ENCODE data around the gene NPHP4.
"Not testable (repeated sequence)": the region's sequence is repeated elsewhere in the genome, so short reads cannot be mapped to it uniquely, and the experiment has no call there.

Gene NPHP4

GRCh38 chr1:5927506-5928370, 64.5 kb downstream of the NPHP4 start:
- in situ Hi-C loops (cut with MboI; ENCODE audit: low sequenced_read_pairs, unreplicated experiment): no loop called here
- TF ChIP-seq CTCF (IDR thresholded peaks at IDR 0.05; ENCODE audit: borderline replicate concordance, control extremely low read depth, extremely low read depth, insufficient read depth, missing control alignments): no peak
- DNase-seq (ENCODE audit: low spot score): no peak

GRCh38 chr1:5926686-5927435, 65.4 kb downstream of the NPHP4 start:
- in situ Hi-C loops (cut with MboI; ENCODE audit: low sequenced_read_pairs, unreplicated experiment): no loop called here
- TF ChIP-seq CTCF (IDR thresholded peaks at IDR 0.05; ENCODE audit: borderline replicate concordance, control extremely low read depth, extremely low read depth, insufficient read depth, missing control alignments): no peak
- no peak for DNase-seq (ENCODE audit: low spot score)

- DNase-seq (ENCODE audit: low spot score): not testable (repeated sequence)
- in situ Hi-C loops (cut with MboI; ENCODE audit: low sequenced_read_pairs, unreplicated experiment): loop anchor here (25.0 kb wide), 1 partner anchor 411 kb away; no protein-coding TSS in a partner anchor
Measured at GRCh38 chr1:5922700-5923330, 69.4 kb downstream of the NPHP4 start.

GRCh38 chr1:5921671-5922070, 70.6 kb downstream of the NPHP4 start:
- no peak for TF ChIP-seq CTCF (IDR thresholded peaks at IDR 0.05; ENCODE audit: borderline replicate concordance, control extremely low read depth, extremely low read depth, insufficient read depth, missing control alignments)
- DNase-seq (ENCODE audit: low spot score): no peak
- in situ Hi-C loops (cut with MboI; ENCODE audit: low sequenced_read_pairs, unreplicated experiment): loop anchor here (25.0 kb wide), 1 partner anchor 409 kb away; no protein-coding TSS in a partner anchor

- DNase-seq (ENCODE audit: low spot score): no peak
- TF ChIP-seq CTCF (IDR thresholded peaks at IDR 0.05; ENCODE audit: borderline replicate concordance, control extremely low read depth, extremely low read depth, insufficient read depth, missing control alignments): no peak
- in situ Hi-C loops (cut with MboI; ENCODE audit: low sequenced_read_pairs, unreplicated experiment): loop anchor here (25.0 kb wide), 1 partner anchor 409 kb away; no protein-coding TSS in a partner anchor
Measured at GRCh38 chr1:5921129-5921528, 71.1 kb downstream of the NPHP4 start.

GRCh38 chr1:5920201-5920600, 72.0 kb downstream of the NPHP4 start:
- no peak for DNase-seq (ENCODE audit: low spot score)
- in situ Hi-C loops (cut with MboI; ENCODE audit: low sequenced_read_pairs, unreplicated experiment): loop anchor here (25.0 kb wide), 1 partner anchor 408 kb away; no protein-coding TSS in a partner anchor
- TF ChIP-seq CTCF (IDR thresholded peaks at IDR 0.05; ENCODE audit: borderline replicate concordance, control extremely low read depth, extremely low read depth, insufficient read depth, missing control alignments): no peak
